Measurements from ENCODE around the gene NEK9.
A peak's percentile ranks its signal among the peaks of the same experiment; 100 is the strongest.
"Not testable (repeated sequence)": the region's sequence is repeated elsewhere in the genome, so short reads cannot be mapped to it uniquely, and the experiment has no call there.

NEK9 gene

GRCh38 chr14:75070383-75070782, 56.5 kb downstream of the NEK9 start:
- H3K4me3 ChIP-seq (ENCODE audit: low read length) = no peak overlapping the region
- no peak for TF ChIP-seq ZNF274 (IDR thresholded peaks at IDR 0.05; ENCODE audit: low read depth, low read length)

GRCh38 chr14:75069811-75070145, 57.1 kb downstream of the NEK9 start:
- peak overlapping the region; percentile 55; the same call in 1 of the 2 replicates for H3K4me3 ChIP-seq (ENCODE audit: low read length)

GRCh38 chr14:75069121-75069810, 57.6 kb downstream of the NEK9 start, which contains the start of gene ZC2HC1C:
ZC2HC1C (plus strand) TSS chr14:75069641; CDS start chr14:75070574, 933 bp downstream.
- TF ChIP-seq ZNF274 (IDR thresholded peaks at IDR 0.05; ENCODE audit: low read depth, low read length) = no peak
- H3K4me3 ChIP-seq (ENCODE audit: low read length) = peak within 1 kb of the TSS; percentile 55

More at GRCh38 chr14:75069811-75070145, 57.1 kb downstream of the NEK9 start:
- no peak for TF ChIP-seq ZNF274 (IDR thresholded peaks at IDR 0.05; ENCODE audit: low read depth, low read length)

- TF ChIP-seq ZNF274 (IDR thresholded peaks at IDR 0.05; ENCODE audit: low read depth, low read length) = no peak
These were observed 58.3 kb downstream of the NEK9 start for GRCh38 chr14:75068294-75069120.

GRCh38 chr14:75067765-75068164, 59.1 kb downstream of the NEK9 start:
- H3K4me3 ChIP-seq (ENCODE audit: low read length) = not testable (repeated sequence)

More at GRCh38 chr14:75068294-75069120, 58.3 kb downstream of the NEK9 start:
- peak overlapping the region; percentile 55 for H3K4me3 ChIP-seq (ENCODE audit: low read length)

- no peak for TF ChIP-seq ZNF274 (IDR thresholded peaks at IDR 0.05; ENCODE audit: low read depth, low read length)
- H3K4me3 ChIP-seq (ENCODE audit: low read length) = no peak overlapping the region
These were observed 59.6 kb downstream of the NEK9 start for GRCh38 chr14:75067212-75067611.

GRCh38 chr14:75066691-75067090, 60.2 kb downstream of the NEK9 start:
- TF ChIP-seq ZNF274 (IDR thresholded peaks at IDR 0.05; ENCODE audit: low read depth, low read length) = no peak
- H3K4me3 ChIP-seq (ENCODE audit: low read length) = no peak overlapping the region

- peak overlapping the region; percentile 90; the same call in 1 of the 2 replicates for H3K4me3 ChIP-seq (ENCODE audit: low read length)
- no peak for TF ChIP-seq ZNF274 (IDR thresholded peaks at IDR 0.05; ENCODE audit: low read depth, low read length)
These were observed 62.7 kb downstream of the NEK9 start for GRCh38 chr14:75064205-75064567.

GRCh38 chr14:75063491-75064204, 63.2 kb downstream of the NEK9 start, which contains the start of gene ACYP1:
ACYP1 (minus strand) TSS chr14:75064024; CDS start chr14:75063553, 471 bp downstream.
- TF ChIP-seq ZNF274 (IDR thresholded peaks at IDR 0.05; ENCODE audit: low read depth, low read length) = no peak
- peak within 1 kb of the TSS; percentile 90 for H3K4me3 ChIP-seq (ENCODE audit: low read length)

- no peak for TF ChIP-seq ZNF274 (IDR thresholded peaks at IDR 0.05; ENCODE audit: low read depth, low read length)
These were observed 63.8 kb downstream of the NEK9 start for GRCh38 chr14:75063013-75063412.

GRCh38 chr14:75060420-75060819, 66.4 kb downstream of the NEK9 start:
- no peak overlapping the region for H3K4me3 ChIP-seq (ENCODE audit: low read length)
- no peak for TF ChIP-seq ZNF274 (IDR thresholded peaks at IDR 0.05; ENCODE audit: low read depth, low read length)

More at GRCh38 chr14:75063013-75063412, 63.8 kb downstream of the NEK9 start:
- H3K4me3 ChIP-seq (ENCODE audit: low read length) = peak overlapping the region; percentile 90

GRCh38 chr14:75059642-75060041, 67.2 kb downstream of the NEK9 start:
- TF ChIP-seq ZNF274 (IDR thresholded peaks at IDR 0.05; ENCODE audit: low read depth, low read length) = no peak
- no peak overlapping the region for H3K4me3 ChIP-seq (ENCODE audit: low read length)

GRCh38 chr14:75054421-75054820, 72.4 kb downstream of the NEK9 start:
- no peak overlapping the region for H3K4me3 ChIP-seq (ENCODE audit: low read length)
- TF ChIP-seq ZNF274 (IDR thresholded peaks at IDR 0.05; ENCODE audit: low read depth, low read length) = no peak

Measured in GM08714 (cell line).